K562 (cell line): Measurements from ENCODE around the gene ELMO3. TPM values are rescaled to one million over a fixed set of nuclear protein-coding genes. Genes with fewer than 3 reads are reported as not detected.

Experiments used
- BDP1 ChIP-seq: IDR thresholded peaks from 3 replicates; pipeline ENCODE4 v1.6.1; 2011; ENCODE audit not compliant: insufficient read length, insufficient read depth
- COPS2 ChIP-seq: fragments of 450-650 bp; conservative IDR thresholded peaks from 2 replicates; pipeline ENCODE4 v1.6.1; 2016; ENCODE audit warnings: mild to moderate bottlenecking, moderate library complexity
- DPF2 ChIP-seq: fragments of 450-650 bp; IDR thresholded peaks from 2 replicates; pipeline ENCODE4 v1.6.1; 2016
- EGR1 ChIP-seq: fragments of 450-650 bp; conservative IDR thresholded peaks from 2 replicates; pipeline ENCODE4 v1.6.1; 2017; ENCODE audit warnings: mild to moderate bottlenecking
- ELF4 ChIP-seq: fragments of 450-650 bp; formaldehyde crosslinking; IDR thresholded peaks from 2 replicates; pipeline ENCODE4 v1.4.0; 2022; ENCODE audit warnings: missing genetic modification characterization
- EWSR1 ChIP-seq: fragments of 450-650 bp; IDR thresholded peaks from 2 replicates; pipeline ENCODE4 v1.6.1; 2018; ENCODE audit warnings: borderline replicate concordance, mild to moderate bottlenecking, low read depth, moderate library complexity; ENCODE audit not compliant: partially characterized antibody
- HDGF ChIP-seq: fragments of 450-650 bp; IDR thresholded peaks from 2 replicates; pipeline ENCODE4 v1.6.1; 2016
- HIVEP1 ChIP-seq: fragments of 250-450 bp; sonication (Bioruptor Pico); IDR thresholded peaks from 2 replicates; pipeline ENCODE4 v1.4.0; 2020; ENCODE audit warnings: mild to moderate bottlenecking
- MEIS2 ChIP-seq: fragments of 450-650 bp; IDR thresholded peaks from 2 replicates; pipeline ENCODE4 v1.6.1; 2014; ENCODE audit warnings: mild to moderate bottlenecking; ENCODE audit not compliant: partially characterized antibody
- MTF1 ChIP-seq: fragments of 250-450 bp; sonication (Bioruptor Pico); IDR thresholded peaks from 2 replicates; pipeline ENCODE4 v1.9.0; 2021; ENCODE audit warnings: moderate library complexity, mild to moderate bottlenecking, inconsistent platforms, borderline replicate concordance
- NELFE ChIP-seq: IDR thresholded peaks from 2 replicates; pipeline ENCODE4 v1.6.1; 2011; ENCODE audit warnings: mild to moderate bottlenecking; ENCODE audit not compliant: insufficient read depth, insufficient read length
- POLR2AphosphoS2 ChIP-seq: IDR thresholded peaks from 2 replicates; pipeline ENCODE4 v1.6.1; 2012; ENCODE audit warnings: low read length, improper control_type of control experiment
- SLC30A9 ChIP-seq: fragments of 250-450 bp; sonication (Bioruptor Pico); IDR thresholded peaks from 2 replicates; pipeline ENCODE4 v1.8.0; 2022; ENCODE audit warnings: mild to moderate bottlenecking, moderate library complexity
- SMC3 ChIP-seq: conservative IDR thresholded peaks from 2 replicates; pipeline ENCODE4 v1.6.1; 2011; ENCODE audit warnings: low read depth, low read length, improper control_type of control experiment; ENCODE audit not compliant: insufficient read depth
- SRF ChIP-seq, 2 experiments: fragments of 250-450, 450-650 bp in 1 of 2; sonication (Bioruptor Pico) in 1 of 2; sonication (generic) in 1 of 2; formaldehyde crosslinking; IDR thresholded peaks; 2 replicates each; pipeline versions ENCODE4 v1.5.0 to v1.5.1; 2020 to 2022; ENCODE audit warnings: mild to moderate bottlenecking in 1 of 2, missing genetic modification reagents in 1 of 2
- TOE1 ChIP-seq, 2 experiments: fragments of 450-650 bp in 1 of 2; sonication (generic) in 1 of 2; formaldehyde crosslinking in 1 of 2; IDR thresholded peaks; 2 replicates each; pipeline versions ENCODE4 v1.7.1 to v1.8.0; 2016 to 2022; ENCODE audit warnings: borderline replicate concordance in 2 of 2, mild to moderate bottlenecking in 2 of 2, antibody characterized with exemption in 1 of 2, inconsistent platforms in 1 of 2, low read depth in 1 of 2, missing genetic modification reagents in 1 of 2, moderate library complexity in 1 of 2
- U2AF1 ChIP-seq: fragments of 200-400 bp; formaldehyde crosslinking; optimal IDR thresholded peaks from 2 replicates; pipeline ENCODE3; 2017; ENCODE audit warnings: mild to moderate bottlenecking, low read depth, low read length, moderate library complexity
- ZNF197 ChIP-seq: fragments of 200-800 bp; sonication (Bioruptor generic); IDR thresholded peaks from 2 replicates; pipeline ENCODE4 v1.6.1; 2016; ENCODE audit warnings: low read depth, missing genetic modification characterization, missing compliant biosample characterization
- ZNF589 ChIP-seq: fragments of 200-800 bp; sonication (Bioruptor generic); IDR thresholded peaks from 2 replicates; pipeline ENCODE4 v1.6.1; 2016; ENCODE audit warnings: low read depth, missing genetic modification characterization, missing compliant biosample characterization
- ZZZ3 ChIP-seq: fragments of 450-650 bp; IDR thresholded peaks from 2 replicates; pipeline ENCODE4 v1.6.1; 2016; ENCODE audit warnings: antibody characterized with exemption, mild to moderate bottlenecking, moderate library complexity
- polyA plus RNA-seq, 8 experiments: library from polyadenylated mRNA; depleted of rRNA in 4 of 8; stranded (reverse) in 5 of 8; unstranded in 3 of 8; fragments of >200 nt; fragmentation: Nextera tagmentation in 2 of 8; fragmentation: Illumina TruSeq in 1 of 8; extraction: Ambion mirVana in 2 of 8; extraction: Trizol in 1 of 8; gene quantifications; 2 replicates each; pipeline versions ENCODE4 v1.2.1 to v1.2.3, GENCODE V29; 2011 to 2014; ENCODE audit warnings: inconsistent platforms in 1 of 8, missing spikeins in 1 of 8
- total RNA-seq, 7 experiments: library from RNA; depleted of rRNA in 6 of 7; stranded (reverse); fragments of >200 nt in 6 of 7; fragmentation: Illumina TruSeq in 2 of 7; extraction: Trizol in 2 of 7; gene quantifications; 2 replicates each; pipeline versions ENCODE4 v1.2.1 to v1.2.3, GENCODE V29; 2011 to 2021; ENCODE audit warnings: low replicate concordance in 1 of 7
- TF ChIP-seq, protein P1 (sequence below): IDR thresholded peaks from 2 replicates; pipeline ENCODE4 v1.6.1; 2012; ENCODE audit warnings: low read depth, low read length, improper control_type of control experiment, borderline replicate concordance
- TF ChIP-seq, protein P2 (sequence below): fragments of 250-450 bp; sonication (Bioruptor Pico); IDR thresholded peaks from 2 replicates; pipeline ENCODE4 v1.4.0; 2020; ENCODE audit warnings: mild to moderate bottlenecking, moderate library complexity
- TF ChIP-seq, protein P3 (sequence below): fragments of 450-650 bp; IDR thresholded peaks from 2 replicates; pipeline ENCODE4 v1.6.1; 2016; ENCODE audit warnings: low read depth, mild to moderate bottlenecking, moderate library complexity

ELMO3 gene
- total and polyA plus RNA-seq, 9 of the 15 experiments (the other 6 are each of a cell fraction or from before 2014, with no cell fraction given): 0.04 to 5.1 (median 1.5) TPM

DNA sequence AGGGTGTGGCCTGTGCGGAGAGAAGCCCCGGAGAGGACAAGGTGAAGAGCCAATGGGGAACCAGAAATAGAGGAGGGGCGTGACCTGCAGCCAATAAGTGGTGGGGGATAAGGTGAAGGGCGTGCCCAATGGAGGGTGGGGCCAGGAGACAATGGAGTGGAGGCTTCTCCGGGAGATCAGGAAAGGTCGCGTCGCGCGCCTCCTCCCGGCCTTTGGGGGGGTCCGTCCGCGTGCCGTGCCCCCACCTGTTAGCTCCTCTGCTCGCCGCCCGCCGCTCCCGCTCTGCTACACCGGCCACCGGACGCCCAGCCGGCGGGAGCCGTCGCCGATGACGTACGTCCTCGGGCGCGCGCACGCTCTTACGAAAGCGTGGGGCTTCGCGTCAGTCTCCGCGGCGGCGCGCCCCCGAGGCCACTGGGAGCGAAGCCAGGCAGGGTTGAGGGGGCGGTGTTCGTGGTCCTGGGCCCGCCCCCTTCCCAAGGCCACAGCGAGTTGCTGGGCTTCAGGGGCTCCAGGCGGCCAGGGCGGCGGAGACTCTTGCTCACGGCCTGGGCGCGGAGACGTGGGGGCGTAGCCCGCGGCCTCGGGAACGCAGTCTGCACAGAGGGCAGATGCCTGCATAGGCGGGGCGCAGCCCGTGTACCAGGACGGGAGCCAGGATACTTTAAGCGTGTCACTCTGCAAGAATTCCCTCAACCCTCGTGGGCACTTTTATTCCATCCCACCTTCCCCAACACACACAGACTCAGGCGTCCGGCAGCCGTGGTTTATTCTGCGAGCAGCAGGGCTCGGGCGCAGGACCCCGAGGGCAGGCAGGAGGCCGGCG is 15.1 kb upstream of the ELMO3 start, which contains the start of gene MATCAP1 (continued):
- TF ChIP-seq, protein P1, sequence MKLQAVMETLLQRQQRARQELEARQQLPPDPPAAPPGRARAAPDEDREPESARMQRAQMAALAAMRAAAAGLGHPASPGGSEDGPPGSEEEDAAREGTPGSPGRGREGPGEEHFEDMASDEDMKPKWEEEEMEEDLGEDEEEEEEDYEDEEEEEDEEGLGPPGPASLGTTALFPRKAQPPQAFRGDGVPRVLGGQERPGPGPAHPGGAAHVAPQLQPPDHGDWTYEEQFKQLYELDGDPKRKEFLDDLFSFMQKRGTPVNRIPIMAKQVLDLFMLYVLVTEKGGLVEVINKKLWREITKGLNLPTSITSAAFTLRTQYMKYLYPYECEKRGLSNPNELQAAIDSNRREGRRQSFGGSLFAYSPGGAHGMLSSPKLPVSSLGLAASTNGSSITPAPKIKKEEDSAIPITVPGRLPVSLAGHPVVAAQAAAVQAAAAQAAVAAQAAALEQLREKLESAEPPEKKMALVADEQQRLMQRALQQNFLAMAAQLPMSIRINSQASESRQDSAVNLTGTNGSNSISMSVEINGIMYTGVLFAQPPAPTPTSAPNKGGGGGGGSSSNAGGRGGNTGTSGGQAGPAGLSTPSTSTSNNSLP: 0 out of 2 replicates have a peak, but pooled peaks have one; percentile 19
- peak; percentile 19; the same call in 1 of the 2 replicates for TF ChIP-seq DPF2
- peak; percentile 61 for TF ChIP-seq U2AF1
- no peak for TF ChIP-seq POLR2AphosphoS2
- TF ChIP-seq, protein P2, sequence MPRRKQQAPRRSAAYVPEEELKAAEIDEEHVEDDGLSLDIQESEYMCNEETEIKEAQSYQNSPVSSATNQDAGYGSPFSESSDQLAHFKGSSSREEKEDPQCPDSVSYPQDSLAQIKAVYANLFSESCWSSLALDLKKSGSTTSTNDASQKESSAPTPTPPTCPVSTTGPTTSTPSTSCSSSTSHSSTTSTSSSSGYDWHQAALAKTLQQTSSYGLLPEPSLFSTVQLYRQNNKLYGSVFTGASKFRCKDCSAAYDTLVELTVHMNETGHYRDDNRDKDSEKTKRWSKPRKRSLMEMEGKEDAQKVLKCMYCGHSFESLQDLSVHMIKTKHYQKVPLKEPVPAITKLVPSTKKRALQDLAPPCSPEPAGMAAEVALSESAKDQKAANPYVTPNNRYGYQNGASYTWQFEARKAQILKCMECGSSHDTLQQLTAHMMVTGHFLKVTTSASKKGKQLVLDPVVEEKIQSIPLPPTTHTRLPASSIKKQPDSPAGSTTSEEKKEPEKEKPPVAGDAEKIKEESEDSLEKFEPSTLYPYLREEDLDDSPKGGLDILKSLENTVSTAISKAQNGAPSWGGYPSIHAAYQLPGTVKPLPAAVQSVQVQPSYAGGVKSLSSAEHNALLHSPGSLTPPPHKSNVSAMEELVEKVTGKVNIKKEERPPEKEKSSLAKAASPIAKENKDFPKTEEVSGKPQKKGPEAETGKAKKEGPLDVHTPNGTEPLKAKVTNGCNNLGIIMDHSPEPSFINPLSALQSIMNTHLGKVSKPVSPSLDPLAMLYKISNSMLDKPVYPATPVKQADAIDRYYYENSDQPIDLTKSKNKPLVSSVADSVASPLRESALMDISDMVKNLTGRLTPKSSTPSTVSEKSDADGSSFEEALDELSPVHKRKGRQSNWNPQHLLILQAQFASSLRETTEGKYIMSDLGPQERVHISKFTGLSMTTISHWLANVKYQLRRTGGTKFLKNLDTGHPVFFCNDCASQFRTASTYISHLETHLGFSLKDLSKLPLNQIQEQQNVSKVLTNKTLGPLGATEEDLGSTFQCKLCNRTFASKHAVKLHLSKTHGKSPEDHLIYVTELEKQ (CRISPR knock-in tag): no peak
- TF ChIP-seq SRF (CRISPR knock-in tag; IDR thresholded peaks at IDR 0.05): peak in 1 of 2 experiments; percentile 63; a peak in 2 of 4 replicates
- TF ChIP-seq TOE1 (IDR thresholded peaks at IDR 0.05; ENCODE audit: borderline replicate concordance): no peak
- TF ChIP-seq TOE1 (CRISPR knock-in tag; IDR thresholded peaks at IDR 0.05; ENCODE audit: borderline replicate concordance, low read depth): no peak
- peak; percentile 93 for TF ChIP-seq EGR1
- no peak for TF ChIP-seq ZZZ3
- TF ChIP-seq, protein P3, sequence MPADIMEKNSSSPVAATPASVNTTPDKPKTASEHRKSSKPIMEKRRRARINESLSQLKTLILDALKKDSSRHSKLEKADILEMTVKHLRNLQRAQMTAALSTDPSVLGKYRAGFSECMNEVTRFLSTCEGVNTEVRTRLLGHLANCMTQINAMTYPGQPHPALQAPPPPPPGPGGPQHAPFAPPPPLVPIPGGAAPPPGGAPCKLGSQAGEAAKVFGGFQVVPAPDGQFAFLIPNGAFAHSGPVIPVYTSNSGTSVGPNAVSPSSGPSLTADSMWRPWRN: no peak
- no peak for TF ChIP-seq SMC3
- no peak for TF ChIP-seq ELF4 (CRISPR knock-in tag)
- TF ChIP-seq EWSR1: no peak
- TF ChIP-seq BDP1: no peak
- peak; percentile 79 for TF ChIP-seq MEIS2
- TF ChIP-seq ZNF589: no peak
- TF ChIP-seq ZNF197: no peak
- TF ChIP-seq NELFE: no peak
- no peak for TF ChIP-seq HDGF
- no peak for TF ChIP-seq HIVEP1 (CRISPR knock-in tag)
- no peak for TF ChIP-seq COPS2
- no peak for TF ChIP-seq SLC30A9
- no peak for TF ChIP-seq MTF1 (CRISPR knock-in tag)
